HG03108 (cell line): Measurements from ENCODE around the gene PSEN1.

ENCODE experiments used
- ATAC-seq: cut with Tn5 transposase; IDR thresholded peaks from one replicate; pipeline ENCODE4 v1.9.1; 2021; ENCODE audit warnings: moderate library complexity; ENCODE audit not compliant: unreplicated experiment

Gene PSEN1

GRCh38 chr14:73136387-73137225 is at the start of gene PSEN1:
PSEN1 (plus strand) TSS chr14:73136507; CDS start chr14:73148020, 11,513 bp downstream.
- ATAC-seq, result peak; percentile 81

DNA sequence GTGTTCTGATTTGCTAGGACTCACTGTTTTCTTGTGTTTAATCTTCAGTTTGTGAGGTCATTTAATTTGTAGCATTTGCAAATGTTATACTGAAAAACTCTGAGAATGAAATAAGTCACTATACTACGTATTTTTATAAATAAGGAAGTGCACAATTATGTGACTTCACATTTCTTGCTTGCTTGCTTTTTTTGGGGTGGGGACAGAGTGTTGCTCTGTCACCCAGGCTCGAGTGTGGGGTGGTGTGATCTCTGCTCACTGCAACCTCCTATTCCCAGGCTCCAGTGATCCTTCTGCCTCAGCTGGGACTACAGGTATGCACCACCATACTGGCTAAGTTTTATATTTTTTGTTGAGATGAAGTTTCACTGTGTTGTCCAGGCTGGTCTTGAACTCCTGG is 45.3 kb upstream of the PSEN1 start:
- no peak for ATAC-seq

DNA sequence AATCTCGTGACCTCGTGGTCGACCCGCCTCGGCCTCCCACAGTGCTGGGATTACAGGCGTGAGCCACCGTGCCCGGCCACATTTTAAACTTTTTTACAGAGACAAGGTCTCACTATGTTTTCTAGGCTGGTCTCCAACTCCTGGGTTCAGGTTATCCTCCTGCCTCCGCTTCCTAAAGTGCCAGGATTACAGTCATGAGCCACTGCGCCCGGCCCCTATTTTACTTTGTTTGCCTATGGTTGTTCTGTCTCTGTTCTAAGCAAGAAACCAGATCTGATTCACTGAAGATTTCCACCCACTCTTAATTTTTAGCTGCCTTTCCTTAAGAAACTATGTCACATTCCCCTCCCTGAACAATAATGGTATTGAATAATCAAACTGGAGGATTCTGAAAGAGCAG is 38.9 kb upstream of the PSEN1 start:
- ATAC-seq, result no peak

DNA sequence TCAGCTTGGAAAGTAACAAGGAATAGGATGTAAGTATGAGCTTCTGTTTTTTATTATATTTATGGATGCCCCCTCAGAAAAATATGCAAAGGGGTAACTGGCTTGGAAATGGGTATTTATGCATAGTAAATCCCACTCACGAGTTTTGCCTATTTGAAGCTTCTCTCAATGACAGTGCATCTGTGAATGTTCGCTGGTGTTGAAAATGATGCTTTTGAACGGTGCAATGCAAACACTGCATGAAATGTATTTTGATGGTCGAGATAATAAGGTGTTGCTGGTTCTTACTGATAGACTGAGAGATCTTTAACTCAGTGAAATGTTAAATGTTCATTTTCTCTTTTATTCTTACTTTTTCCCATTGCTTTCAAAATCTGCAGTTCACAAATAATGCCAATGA is 36.0 kb upstream of the PSEN1 start:
- ATAC-seq, result no peak

DNA sequence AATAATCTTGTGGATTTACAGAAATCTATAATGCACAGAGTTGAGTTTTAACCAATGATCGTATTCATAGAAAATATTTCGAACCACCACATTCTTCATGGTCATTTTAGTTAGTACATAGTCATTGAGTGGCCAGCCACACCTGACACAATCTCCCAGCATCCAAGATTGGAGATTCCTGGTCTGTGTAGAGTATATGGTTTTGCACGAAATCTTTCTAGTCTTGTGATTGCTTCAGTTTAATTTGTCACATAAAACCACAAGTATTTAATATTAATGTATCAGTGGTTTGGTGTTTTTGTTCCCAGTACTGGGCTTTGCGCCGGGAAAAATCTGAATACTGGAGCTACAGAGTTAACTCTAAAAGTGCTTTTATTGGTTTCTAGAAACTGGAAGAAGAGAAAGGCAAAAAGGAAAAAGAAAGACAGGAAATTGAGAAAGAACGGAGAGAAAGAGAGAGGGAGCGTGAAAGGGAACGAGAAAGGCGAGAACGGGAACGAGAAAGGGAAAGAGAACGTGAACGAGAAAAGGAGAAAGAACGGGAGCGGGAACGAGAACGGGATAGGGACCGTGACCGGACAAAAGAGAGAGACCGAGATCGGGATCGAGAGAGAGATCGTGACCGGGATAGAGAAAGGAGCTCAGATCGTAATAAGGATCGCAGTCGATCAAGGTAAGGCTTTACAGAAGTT is 33.4 kb upstream of the PSEN1 start:
- ATAC-seq, result no peak

GRCh38 chr14:73105050-73105449 is 31.3 kb upstream of the PSEN1 start:
- no peak for ATAC-seq

- ATAC-seq, result no peak
Observed at GRCh38 chr14:73105727-73106126, 30.6 kb upstream of the PSEN1 start.

GRCh38 chr14:73116079-73116665 is 20.1 kb upstream of the PSEN1 start:
- no peak for ATAC-seq

GRCh38 chr14:73124180-73124894 is 12.0 kb upstream of the PSEN1 start:
- no peak for ATAC-seq

DNA sequence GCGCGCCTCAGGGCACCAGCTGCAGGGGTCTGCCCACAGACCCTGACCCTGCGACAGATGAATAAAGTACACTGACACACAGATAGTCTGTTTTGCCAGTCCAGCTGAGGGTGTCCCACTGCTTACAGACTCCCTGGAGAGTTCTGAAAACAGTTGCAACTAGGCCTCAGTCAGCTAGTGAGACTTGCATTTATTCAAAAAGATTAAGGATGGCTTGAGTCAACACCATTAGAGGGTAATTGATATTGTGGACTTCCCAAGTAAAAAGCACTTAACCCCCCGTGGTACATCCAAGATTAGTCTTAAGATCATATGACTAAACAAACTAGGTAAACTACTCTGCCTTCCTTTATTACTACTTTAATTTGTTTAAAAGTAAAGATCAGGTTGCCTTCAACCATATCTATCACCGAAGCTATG is 11.1 kb upstream of the PSEN1 start:
- ATAC-seq, result no peak

- ATAC-seq, result no peak
Observed at GRCh38 chr14:73125746-73126145, 10.6 kb upstream of the PSEN1 start.

DNA sequence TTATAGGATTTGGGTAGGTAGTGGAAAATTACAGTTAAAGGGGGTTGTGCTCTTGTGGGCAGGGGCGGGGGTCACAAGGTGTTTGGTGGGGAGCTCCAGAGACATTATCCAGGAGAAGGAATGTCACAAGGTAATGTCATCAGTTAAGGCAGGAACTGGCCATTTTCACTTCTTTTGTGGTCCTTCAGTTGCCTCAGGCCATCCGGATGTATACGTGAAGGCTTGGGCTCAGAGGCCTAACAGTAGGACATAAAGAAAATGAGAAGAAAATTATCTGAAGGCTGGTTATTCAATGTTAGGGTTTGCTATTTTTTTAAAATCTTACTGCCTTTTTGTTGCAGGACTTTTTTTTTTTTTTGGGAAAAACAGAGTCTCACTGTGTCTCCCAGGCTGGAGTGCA is 2.5 kb upstream of the PSEN1 start:
- no peak for ATAC-seq

DNA sequence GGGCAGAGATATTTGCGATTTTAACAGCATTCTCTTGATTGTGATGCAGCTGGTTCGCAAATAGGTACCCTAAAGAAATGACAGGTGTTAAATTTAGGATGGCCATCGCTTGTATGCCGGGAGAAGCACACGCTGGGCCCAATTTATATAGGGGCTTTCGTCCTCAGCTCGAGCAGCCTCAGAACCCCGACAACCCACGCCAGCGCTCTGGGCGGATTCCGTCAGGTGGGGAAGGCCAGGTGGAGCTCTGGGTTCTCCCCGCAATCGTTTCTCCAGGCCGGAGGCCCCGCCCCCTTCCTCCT is 271 bp upstream of the PSEN1 start:
- ATAC-seq, result no peak

GRCh38 chr14:73140811-73141323 is 4.6 kb downstream of the PSEN1 start:
- ATAC-seq, result no peak

DNA sequence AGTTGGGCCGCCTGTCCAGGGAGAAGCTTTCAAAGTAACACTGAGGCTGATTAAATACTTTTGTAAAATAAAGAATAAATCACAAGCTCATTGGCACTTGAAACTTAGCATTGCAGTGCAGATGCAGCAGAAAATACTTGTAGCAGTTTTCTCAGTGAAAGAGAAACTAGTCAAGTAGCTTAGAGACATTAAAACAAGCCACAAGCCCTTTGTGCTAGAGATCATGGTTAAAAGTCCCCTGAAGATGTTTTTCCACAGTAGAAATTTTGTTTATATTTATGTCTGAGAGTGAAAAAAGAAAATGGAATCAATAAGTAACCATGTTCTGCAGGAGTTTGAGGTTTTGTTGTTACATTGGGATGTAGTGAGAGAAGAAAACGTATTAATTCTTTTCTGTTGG is 5.9 kb downstream of the PSEN1 start:
- ATAC-seq, result no peak

DNA sequence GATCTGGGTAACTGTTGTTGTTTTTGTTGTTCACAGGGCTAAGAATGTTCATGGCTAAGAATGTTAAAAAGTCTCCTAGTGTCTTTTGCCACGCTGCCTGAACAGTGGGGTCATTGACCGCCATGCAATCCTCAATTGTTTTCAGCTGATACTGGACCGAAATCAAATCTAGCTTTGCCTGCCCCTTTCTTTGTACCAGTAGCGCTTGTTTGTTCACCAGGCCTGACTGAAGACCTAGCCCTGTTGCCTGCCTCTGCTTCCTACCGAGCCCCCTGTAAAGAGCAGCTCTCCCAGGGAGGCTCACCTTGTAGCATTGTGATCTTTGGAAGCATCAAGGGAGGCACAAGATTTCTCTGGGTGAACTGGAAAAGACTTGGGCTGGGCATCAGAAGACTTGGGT is 6.7 kb downstream of the PSEN1 start:
- no peak for ATAC-seq

DNA sequence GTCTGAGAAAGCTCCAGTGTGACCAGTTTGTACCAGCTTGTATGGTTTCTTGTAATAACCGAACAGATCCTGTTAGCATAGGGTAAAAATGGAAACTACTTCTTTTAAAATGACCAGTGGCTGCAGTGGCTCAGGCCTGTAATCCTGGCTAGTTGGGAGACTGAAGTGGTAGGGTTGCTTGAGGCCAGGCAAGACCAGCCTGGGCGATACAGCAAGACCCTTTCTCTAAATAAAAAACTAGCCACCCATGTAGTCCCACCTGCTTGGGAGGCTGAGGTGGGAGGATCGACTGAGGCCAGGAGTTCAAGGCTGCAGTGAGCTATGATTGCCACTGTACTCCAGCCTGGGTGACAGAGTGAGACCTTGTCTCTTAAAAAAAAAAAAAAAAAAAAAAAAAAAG is 7.3 kb downstream of the PSEN1 start:
- ATAC-seq, result no peak

- no peak for ATAC-seq
Observed at GRCh38 chr14:73145371-73145770, 9.1 kb downstream of the PSEN1 start.

GRCh38 chr14:73146111-73146510 is 9.8 kb downstream of the PSEN1 start:
- ATAC-seq, result no peak

DNA sequence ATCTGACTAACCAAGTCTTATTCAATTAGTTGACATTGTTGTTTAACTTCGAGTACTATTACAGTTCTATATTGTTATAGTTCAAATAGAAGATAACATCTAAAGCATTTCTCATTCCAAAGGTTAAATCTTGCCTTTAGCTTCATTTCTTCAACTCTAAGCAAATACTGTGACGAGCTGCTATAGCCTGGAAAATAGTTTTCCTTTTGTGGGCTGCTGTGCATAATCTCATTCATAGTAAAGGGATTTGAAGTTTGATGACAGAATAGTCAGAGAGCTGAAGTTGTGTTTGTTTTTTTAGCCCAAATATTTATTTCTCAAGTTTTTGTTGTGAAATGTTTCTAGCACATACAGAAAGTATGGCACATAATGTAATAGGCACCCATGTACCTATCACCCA is 13.4 kb downstream of the PSEN1 start:
- ATAC-seq, result no peak

- ATAC-seq, result no peak
Observed at GRCh38 chr14:73153272-73153671, 17.0 kb downstream of the PSEN1 start.
